PC-3 (cell line): ENCODE results near the gene EFHC2. TPM values are rescaled to one million over a fixed set of nuclear protein-coding genes. Genes with fewer than 3 reads are reported as not detected.

Source experiments
- ATAC-seq: fragments of 200-7000 bp; cut with Tn5 transposase; 2 replicates; pipeline ENCODE4 v1.9.1; 2020; ENCODE audit warnings: mild to moderate bottlenecking, moderate library complexity
- BruUV-seq: library from RNA; stranded (reverse); fragments of 400-500 nt; replicated peaks from 2 replicates; lab custom pipeline; 2021; lab: Mats Ljungman, UMichigan
- CTCF ChIA-PET: fragments of 300-600 bp; sonication (Branson Sonifier 250); formaldehyde crosslinking; loops from one replicate; lab custom pipeline; 2022; ENCODE audit warnings: antibody characterized with exemption; lab: Charles Lee
- POLR2A ChIA-PET: fragments of 300-600 bp; sonication (Branson Sonifier 250); formaldehyde crosslinking; loops from one replicate; lab custom pipeline; 2022; ENCODE audit warnings: antibody characterized with exemption; ENCODE audit not compliant: unreplicated experiment; lab: Charles Lee
- DNase-seq: peaks from one replicate; pipeline ENCODE4 v3.0.0-alpha.2; 2015
- H2AFZ ChIP-seq: fragments of 300-600 bp; sonication (generic); 2 replicates; pipeline ENCODE4 v1.6.0; 2016; ENCODE audit warnings: antibody characterized with exemption, low read length
- H3F3A ChIP-seq: fragments of 300-600 bp; sonication (generic); one replicate; pipeline ENCODE4 v1.6.0; 2017; ENCODE audit warnings: antibody characterized with exemption, low read length, control low read depth, mild to moderate bottlenecking; ENCODE audit not compliant: unreplicated experiment
- H3K27ac ChIP-seq: fragments of 300-600 bp; sonication (generic); 2 replicates; pipeline ENCODE4 v1.5.1; 2016; ENCODE audit warnings: mild to moderate bottlenecking, low read length
- H3K27me3 ChIP-seq: fragments of 300-600 bp; sonication (generic); 2 replicates; pipeline ENCODE4 v1.6.1; 2016; ENCODE audit warnings: low read length, mixed read lengths
- H3K36me3 ChIP-seq: fragments of 300-600 bp; sonication (generic); 2 replicates; pipeline ENCODE4 v1.6.1; 2016; ENCODE audit warnings: low read depth, mixed run types, low read length, mixed read lengths
- H3K4me1 ChIP-seq: fragments of 300-600 bp; sonication (generic); 2 replicates; pipeline ENCODE4 v1.5.1; 2016; ENCODE audit warnings: low read length; ENCODE audit not compliant: insufficient read depth
- H3K4me2 ChIP-seq: fragments of 300-600 bp; sonication (generic); 2 replicates; pipeline ENCODE4 v1.6.0; 2016; ENCODE audit warnings: low read length
- H3K4me3 ChIP-seq: fragments of 300-600 bp; sonication (generic); 2 replicates; pipeline ENCODE4 v1.5.1; 2016; ENCODE audit warnings: mild to moderate bottlenecking, low read length, mixed read lengths
- H3K79me2 ChIP-seq: fragments of 300-600 bp; sonication (generic); 2 replicates; pipeline ENCODE4 v1.6.1; 2017; ENCODE audit warnings: low read length, mixed read lengths
- H3K9ac ChIP-seq: fragments of 300-600 bp; sonication (generic); 2 replicates; pipeline ENCODE4 v1.6.0; 2016; ENCODE audit warnings: mild to moderate bottlenecking, low read length
- H3K9me2 ChIP-seq: fragments of 300-600 bp; sonication (generic); replicated peaks from 2 replicates; pipeline ENCODE4 v1.6.1; 2016; ENCODE audit warnings: mixed run types, low read length, mixed read lengths
- H3K9me3 ChIP-seq: fragments of 300-600 bp; sonication (generic); 2 replicates; pipeline ENCODE4 v1.6.1; 2016; ENCODE audit warnings: low read length, mixed read lengths
- H4K20me1 ChIP-seq: fragments of 300-600 bp; sonication (generic); 2 replicates; pipeline ENCODE4 v1.6.1; 2016; ENCODE audit warnings: low read length, mixed read lengths
- CTCF ChIP-seq: fragments of 300-600 bp; sonication (generic); conservative IDR thresholded peaks from 2 replicates; pipeline ENCODE4 v1.5.1; 2017; ENCODE audit warnings: antibody characterized with exemption, low read depth, mild to moderate bottlenecking, low read length
- EZH2 ChIP-seq: fragments of 300-600 bp; sonication (generic); IDR thresholded peaks from one replicate; pipeline ENCODE4 v1.6.1; 2017; ENCODE audit warnings: antibody characterized with exemption, mild to moderate bottlenecking, low read length; ENCODE audit not compliant: unreplicated experiment
- EZH2phosphoT487 ChIP-seq: fragments of 300-600 bp; sonication (generic); IDR thresholded peaks from 2 replicates; pipeline ENCODE4 v1.6.1; 2018; ENCODE audit warnings: mild to moderate bottlenecking, antibody characterized with exemption, low read length, borderline replicate concordance
- intact Hi-C: fragments of 100-400 bp; cut with micrococcal nuclease; formaldehyde crosslinking; loops from 2 replicates; pipeline ENCODE4 v1.9.0; 2023
- total RNA-seq: library from RNA; depleted of rRNA; stranded (reverse); fragments of >200 nt; gene quantifications from 2 replicates; pipeline ENCODE4 v1.2.3, GENCODE V29; 2014

EFHC2 gene
- total RNA-seq, 1 experiment from 2014 or later = 0.40 TPM

- Histone ChIP-seq H3K4me1 (no peaks in the 10 kb centered on the region), H2AFZ (no peak overlapping the region), H3K9me2 (no peaks in the 10 kb centered on the region), H3K79me2 (no peaks in the 10 kb centered on the region), H3K27me3 (no peaks in the 10 kb centered on the region), H3K4me3 (no peak overlapping the region), H3K9me3 (no peaks in the 10 kb centered on the region), H4K20me1 (no peaks in the 10 kb centered on the region), H3K4me2 (no peak overlapping the region), H3K36me3 (no peaks in the 10 kb centered on the region), H3K27ac (no peak overlapping the region), H3K9ac (no peak overlapping the region), H3F3A (no peaks in the 10 kb centered on the region)
- BruUV-seq = no TSS peak
- intact Hi-C loops = no loop called here
- ChIA-PET CTCF (no interaction called here), POLR2A (no interaction called here)
- TF ChIP-seq EZH2 (no peak), EZH2phosphoT487 (no peak), CTCF (no peak)
- no peak for DNase-seq
- no peak for ATAC-seq
Measured at GRCh38 chrX:44384688-44385338, 41.3 kb upstream of the EFHC2 start.

- Histone ChIP-seq H3K27ac (no peak overlapping the region), H3K79me2 (no peaks in the 10 kb centered on the region), H3K4me1 (no peaks in the 10 kb centered on the region), H3K9me3 (no peaks in the 10 kb centered on the region), H4K20me1 (no peaks in the 10 kb centered on the region), H3K9me2 (no peaks in the 10 kb centered on the region), H3K27me3 (no peaks in the 10 kb centered on the region), H3K9ac (no peak overlapping the region), H3K4me3 (no peak overlapping the region), H3K4me2 (no peak overlapping the region), H3K36me3 (no peaks in the 10 kb centered on the region), H3F3A (no peaks in the 10 kb centered on the region), H2AFZ (no peak overlapping the region)
- ChIA-PET CTCF (no interaction called here), POLR2A (no interaction called here)
- ATAC-seq = no peak
- no peak for TF ChIP-seq EZH2
- no peak for TF ChIP-seq CTCF
- no peak for TF ChIP-seq EZH2phosphoT487
- no peak for DNase-seq
- no TSS peak for BruUV-seq
- intact Hi-C loops = no loop called here
Measured at GRCh38 chrX:44382871-44383270, 39.4 kb upstream of the EFHC2 start.

GRCh38 chrX:44352758-44353157 is 9.3 kb upstream of the EFHC2 start:
- DNase-seq (no peak), ATAC-seq (no peak)
- intact Hi-C loops = no loop called here
- Histone ChIP-seq H3K79me2 (no peaks in the 10 kb centered on the region), H3K9me3 (no peaks in the 10 kb centered on the region), H3K9ac (no peak overlapping the region), H3K27me3 (no peaks in the 10 kb centered on the region), H3K4me2 (no peak overlapping the region), H3K36me3 (no peaks in the 10 kb centered on the region), H3F3A (no peaks in the 10 kb centered on the region), H3K9me2 (no peaks in the 10 kb centered on the region), H3K4me1 (no peaks in the 10 kb centered on the region), H3K27ac (no peak overlapping the region), H3K4me3 (no peak overlapping the region), H2AFZ (no peak overlapping the region), H4K20me1 (no peaks in the 10 kb centered on the region)
- BruUV-seq = no TSS peak
- ChIA-PET CTCF (no interaction called here), POLR2A (no interaction called here)
- TF ChIP-seq CTCF (no peak), EZH2 (no peak), EZH2phosphoT487 (no peak)
